Colonic mucosa (tissue), 4 donors: ENCODE results near the gene CFAP45. TPM values are rescaled to one million over a fixed set of nuclear protein-coding genes. Genes with fewer than 3 reads are reported as not detected.

ENCODE experiments used
- DNase-seq: peaks from one replicate; pipeline ENCODE4 v3.0.0-alpha.2; 2020
- H3K27ac ChIP-seq: fragments of 200-600 bp; one replicate; pipeline ENCODE4 v1.8.0; 2021
- H3K27me3 ChIP-seq: fragments of 200-600 bp; one replicate; pipeline ENCODE4 v1.8.0; 2021
- H3K36me3 ChIP-seq: fragments of 200-600 bp; one replicate; pipeline ENCODE4 v1.8.0; 2021
- H3K4me1 ChIP-seq: fragments of 200-600 bp; one replicate; pipeline ENCODE4 v1.8.0; 2021; ENCODE audit warnings: mild to moderate bottlenecking
- H3K4me3 ChIP-seq: fragments of 200-600 bp; one replicate; pipeline ENCODE4 v1.8.0; 2021
- H3K9ac ChIP-seq, 2 donors: one replicate each; pipeline ENCODE4 v1.7.0; 2013; ENCODE audit warnings: control low read depth in 2 of 2, low read depth in 2 of 2, low read length in 2 of 2
- H3K9me3 ChIP-seq: fragments of 200-600 bp; one replicate; pipeline ENCODE4 v1.8.0; 2021
- intact Hi-C: fragments of 100-400 bp; cut with DNase I; formaldehyde crosslinking; loops from one replicate; pipeline ENCODE4 v1.14.1; 2022
- total RNA-seq, 2 donors: library from RNA; stranded (reverse); fragmentation: NEBNext Ultra II Directional in 1 of 2; extraction: Animal tissue kit (Norgen Biotek cat#: 25700) in 1 of 2; gene quantifications; one replicate each; pipeline ENCODE4 v1.2.1, GENCODE V29; 2021
- TF ChIP-seq, protein P1 (sequence below): fragments of 200-600 bp; IDR thresholded peaks from one replicate; pipeline ENCODE4 v1.8.0; 2022; ENCODE audit warnings: antibody characterized with exemption, mild to moderate bottlenecking
- donor health status: healthy.
- donor health status: DM: no; HTN: no; CAD: no.
- donor health status: DM: no; HTN: no; CAD: no.

Gene CFAP45
- total RNA-seq, 2 donors from 2014 or later = 0.30 TPM; not detected in 1

DNA sequence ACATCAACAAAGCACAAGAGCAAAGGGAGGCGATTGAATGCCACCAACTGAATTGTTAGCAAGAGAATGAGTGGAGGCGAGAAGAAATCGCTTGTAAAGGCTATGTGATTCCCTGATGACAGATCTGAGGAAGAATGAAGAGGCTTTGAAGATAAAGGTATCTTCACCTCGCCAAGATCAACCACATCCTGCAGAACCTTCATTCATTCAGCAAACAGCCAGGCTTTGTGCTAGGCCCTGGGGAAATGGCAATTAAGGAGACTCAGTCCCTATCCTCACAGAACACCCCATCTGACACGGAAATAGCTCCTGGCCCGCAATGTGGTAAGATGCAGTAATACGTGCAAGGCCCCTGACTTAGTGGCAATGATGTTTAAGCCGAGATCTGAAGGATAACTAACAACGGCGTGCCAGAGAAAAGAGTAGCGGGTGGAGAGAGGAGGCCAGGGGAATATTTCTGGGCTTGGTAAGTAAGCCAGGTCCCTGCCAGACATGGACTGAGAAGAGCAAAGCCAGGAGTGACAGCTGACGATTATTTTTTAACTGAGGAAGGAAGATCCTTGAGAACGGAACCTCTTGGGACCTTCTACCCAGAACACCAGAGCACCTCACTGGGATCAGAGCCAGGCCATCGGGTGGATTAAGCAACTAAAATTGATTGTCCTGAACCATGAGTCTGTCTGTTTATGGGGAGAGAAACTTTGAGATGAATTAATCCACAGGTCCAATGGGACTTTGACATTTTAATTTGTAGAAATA lies 32.9 kb downstream of the CFAP45 start:
- intact Hi-C loops = no loop called here
- no peaks in the 10 kb centered on the region for H3K27me3 ChIP-seq
- TF ChIP-seq, protein P1, sequence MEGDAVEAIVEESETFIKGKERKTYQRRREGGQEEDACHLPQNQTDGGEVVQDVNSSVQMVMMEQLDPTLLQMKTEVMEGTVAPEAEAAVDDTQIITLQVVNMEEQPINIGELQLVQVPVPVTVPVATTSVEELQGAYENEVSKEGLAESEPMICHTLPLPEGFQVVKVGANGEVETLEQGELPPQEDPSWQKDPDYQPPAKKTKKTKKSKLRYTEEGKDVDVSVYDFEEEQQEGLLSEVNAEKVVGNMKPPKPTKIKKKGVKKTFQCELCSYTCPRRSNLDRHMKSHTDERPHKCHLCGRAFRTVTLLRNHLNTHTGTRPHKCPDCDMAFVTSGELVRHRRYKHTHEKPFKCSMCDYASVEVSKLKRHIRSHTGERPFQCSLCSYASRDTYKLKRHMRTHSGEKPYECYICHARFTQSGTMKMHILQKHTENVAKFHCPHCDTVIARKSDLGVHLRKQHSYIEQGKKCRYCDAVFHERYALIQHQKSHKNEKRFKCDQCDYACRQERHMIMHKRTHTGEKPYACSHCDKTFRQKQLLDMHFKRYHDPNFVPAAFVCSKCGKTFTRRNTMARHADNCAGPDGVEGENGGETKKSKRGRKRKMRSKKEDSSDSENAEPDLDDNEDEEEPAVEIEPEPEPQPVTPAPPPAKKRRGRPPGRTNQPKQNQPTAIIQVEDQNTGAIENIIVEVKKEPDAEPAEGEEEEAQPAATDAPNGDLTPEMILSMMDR = no peak

GRCh38 chr1:159866066-159866465 lies 33.9 kb downstream of the CFAP45 start:
- intact Hi-C loops = no loop called here
- no peaks in the 10 kb centered on the region for H3K4me1 ChIP-seq
- no peak for DNase-seq
- no peak overlapping the region for H3K9ac ChIP-seq
- TF ChIP-seq, protein P1 = no peak
- H3K27ac ChIP-seq = no peak overlapping the region
- H3K27me3 ChIP-seq = no peaks in the 10 kb centered on the region
- H3K36me3 ChIP-seq = no peaks in the 10 kb centered on the region
- no peak overlapping the region for H3K4me3 ChIP-seq
- no peaks in the 10 kb centered on the region for H3K9me3 ChIP-seq

More for the DNA sequence above, 32.9 kb downstream of the CFAP45 start:
- no peak for DNase-seq
- Histone ChIP-seq H3K4me3 (no peak overlapping the region), H3K27ac (peak overlapping the region; percentile 75), H3K9me3 (no peaks in the 10 kb centered on the region), H3K4me1 (no peaks in the 10 kb centered on the region), H3K36me3 (no peaks in the 10 kb centered on the region), H3K9ac (peak overlapping the region in 1 of 2 donors; percentile 55)

DNA sequence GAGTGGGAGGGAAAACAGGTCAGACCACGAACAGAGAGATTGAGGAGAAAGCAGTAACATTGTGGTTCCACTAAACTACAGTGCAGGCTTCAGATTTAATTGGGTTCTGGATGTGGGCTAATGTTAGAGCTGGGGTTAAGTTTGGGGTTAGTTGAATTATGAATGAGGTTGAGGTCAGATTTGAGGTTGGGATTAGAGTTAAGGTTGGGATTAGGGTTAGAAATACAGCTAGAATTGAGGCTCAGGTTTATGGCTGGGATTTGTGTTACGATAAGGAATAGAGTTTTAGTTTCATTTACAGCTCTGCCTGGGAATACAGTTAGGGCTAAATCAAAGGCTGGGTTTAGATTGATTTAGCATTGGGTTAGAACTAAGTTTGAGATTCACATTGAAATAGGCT lies 35.7 kb downstream of the CFAP45 start:
- H3K27me3 ChIP-seq = no peaks in the 10 kb centered on the region
- DNase-seq = no peak
- H3K4me3 ChIP-seq = no peak overlapping the region
- no peak overlapping the region for H3K9ac ChIP-seq
- intact Hi-C loops = no loop called here
- no peaks in the 10 kb centered on the region for H3K9me3 ChIP-seq
- TF ChIP-seq, protein P1 = no peak
- no peak overlapping the region for H3K27ac ChIP-seq
- H3K4me1 ChIP-seq = no peaks in the 10 kb centered on the region
- no peaks in the 10 kb centered on the region for H3K36me3 ChIP-seq

DNA sequence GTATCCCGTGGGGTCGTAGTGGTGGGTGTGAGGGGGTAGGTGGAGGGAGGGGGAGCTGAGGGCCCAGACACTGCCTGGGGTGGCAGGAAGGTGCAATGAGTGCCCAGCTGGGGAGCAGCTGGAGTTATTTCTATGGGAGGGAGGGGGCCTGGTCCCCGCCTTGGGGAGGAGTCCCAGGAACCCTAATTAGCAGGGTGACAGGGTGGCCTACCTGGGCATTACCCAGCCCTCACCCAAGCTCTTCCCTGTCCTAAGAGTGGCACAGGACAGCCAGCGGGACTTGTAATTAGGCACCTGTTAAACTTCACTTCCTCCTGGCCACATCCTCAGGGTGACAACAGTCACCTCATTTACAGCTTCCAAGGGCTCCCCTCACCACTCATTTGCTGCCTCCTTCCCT lies 37.4 kb downstream of the CFAP45 start, which contains the start of gene VSIG8:
VSIG8 (minus strand) TSS at position 101 of the 400 bp plus-strand sequence. CDS start 136 bp downstream, outside the sequence.
- DNase-seq = no peak
- TF ChIP-seq, protein P1 = no peak
- Histone ChIP-seq H3K4me3 (no peak within 1 kb of the TSS), H3K27ac (no peak within 1 kb of the TSS), H3K9ac (no peak within 1 kb of the TSS), H3K4me1 (no peaks in the 10 kb centered on the region), H3K9me3 (no peaks in the 10 kb centered on the region), H3K27me3 (no peaks in the 10 kb centered on the region), H3K36me3 (no peaks in the 10 kb centered on the region)
- intact Hi-C loops = no loop called here

GRCh38 chr1:159862031-159862430 lies 37.9 kb downstream of the CFAP45 start:
- intact Hi-C loops = no loop called here
- Histone ChIP-seq H3K9ac (no peak overlapping the region), H3K27ac (no peak overlapping the region), H3K9me3 (no peaks in the 10 kb centered on the region), H3K4me3 (no peak overlapping the region), H3K27me3 (no peaks in the 10 kb centered on the region), H3K36me3 (no peaks in the 10 kb centered on the region), H3K4me1 (no peaks in the 10 kb centered on the region)
- TF ChIP-seq, protein P1 = no peak
- no peak for DNase-seq
